NCI-H460 (cell line): ENCODE measurements around the gene CD68. TPM values are rescaled to one million over a fixed set of nuclear protein-coding genes. Genes with fewer than 3 reads are reported as not detected.
"Not testable (repeated sequence)": the region's sequence is repeated elsewhere in the genome, so short reads cannot be mapped to it uniquely, and the experiment has no call there.

Source experiments
- DNase-seq: peaks from one replicate; pipeline ENCODE4 v3.0.0-alpha.2; 2016; ENCODE audit warnings: low read depth; ENCODE audit errors: extremely low read depth
- total RNA-seq: library from RNA; depleted of rRNA; stranded (reverse); fragments of >200 nt; shearing (Covaris generic); gene quantifications from 2 replicates; pipeline ENCODE4 v1.2.3, GENCODE V29; 2014

The CD68 gene
- total RNA-seq, 1 experiment from 2014 or later = 24.5 TPM

DNA sequence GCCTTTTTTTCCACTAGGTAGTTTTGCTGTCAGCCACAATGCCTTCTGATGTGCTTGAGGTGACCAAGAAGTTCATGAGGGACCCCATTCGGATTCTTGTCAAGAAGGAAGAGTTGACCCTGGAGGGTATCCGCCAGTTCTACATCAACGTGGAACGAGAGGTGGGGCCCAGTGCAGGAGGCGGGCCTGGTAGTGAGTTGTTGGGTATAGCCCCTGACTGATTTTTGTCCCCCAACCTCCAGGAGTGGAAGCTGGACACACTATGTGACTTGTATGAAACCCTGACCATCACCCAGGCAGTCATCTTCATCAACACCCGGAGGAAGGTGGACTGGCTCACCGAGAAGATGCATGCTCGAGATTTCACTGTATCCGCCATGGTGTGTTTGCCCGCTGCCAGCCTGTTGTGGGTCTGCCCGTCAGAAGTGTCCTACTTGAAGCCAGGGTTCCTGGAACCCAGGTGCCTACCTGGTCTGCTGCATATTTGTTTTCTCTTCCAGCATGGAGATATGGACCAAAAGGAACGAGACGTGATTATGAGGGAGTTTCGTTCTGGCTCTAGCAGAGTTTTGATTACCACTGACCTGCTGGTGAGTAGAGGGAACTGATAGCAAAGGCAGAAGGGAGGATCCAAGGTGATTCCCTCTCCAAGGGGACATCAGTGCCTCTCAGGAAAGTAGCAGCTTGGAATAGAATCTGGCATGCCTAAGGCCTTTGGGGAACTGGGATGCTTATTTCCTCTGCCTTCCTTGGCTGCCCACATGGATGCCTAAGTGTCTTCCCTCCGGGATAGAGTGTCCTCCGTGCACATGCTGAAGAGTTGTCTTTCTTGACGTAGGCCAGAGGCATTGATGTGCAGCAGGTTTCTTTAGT lies 1.9 kb upstream of the CD68 start:
- no peak for DNase-seq

DNA sequence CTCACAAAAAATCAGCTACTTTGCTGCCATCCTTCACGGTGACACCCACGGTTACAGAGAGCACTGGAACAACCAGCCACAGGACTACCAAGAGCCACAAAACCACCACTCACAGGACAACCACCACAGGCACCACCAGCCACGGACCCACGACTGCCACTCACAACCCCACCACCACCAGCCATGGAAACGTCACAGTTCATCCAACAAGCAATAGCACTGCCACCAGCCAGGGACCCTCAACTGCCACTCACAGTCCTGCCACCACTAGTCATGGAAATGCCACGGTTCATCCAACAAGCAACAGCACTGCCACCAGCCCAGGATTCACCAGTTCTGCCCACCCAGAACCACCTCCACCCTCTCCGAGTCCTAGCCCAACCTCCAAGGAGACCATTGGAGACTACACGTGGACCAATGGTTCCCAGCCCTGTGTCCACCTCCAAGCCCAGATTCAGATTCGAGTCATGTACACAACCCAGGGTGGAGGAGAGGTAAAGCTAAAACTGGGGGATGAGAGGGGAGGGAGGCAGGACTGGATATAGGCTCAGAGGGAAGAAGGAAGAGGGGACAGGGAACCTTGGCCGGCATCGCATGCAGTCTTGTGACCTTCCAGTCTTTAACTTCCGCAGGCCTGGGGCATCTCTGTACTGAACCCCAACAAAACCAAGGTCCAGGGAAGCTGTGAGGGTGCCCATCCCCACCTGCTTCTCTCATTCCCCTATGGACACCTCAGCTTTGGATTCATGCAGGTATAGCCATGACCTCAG lies 581 bp downstream of the CD68 start:
- no peak for DNase-seq

DNA sequence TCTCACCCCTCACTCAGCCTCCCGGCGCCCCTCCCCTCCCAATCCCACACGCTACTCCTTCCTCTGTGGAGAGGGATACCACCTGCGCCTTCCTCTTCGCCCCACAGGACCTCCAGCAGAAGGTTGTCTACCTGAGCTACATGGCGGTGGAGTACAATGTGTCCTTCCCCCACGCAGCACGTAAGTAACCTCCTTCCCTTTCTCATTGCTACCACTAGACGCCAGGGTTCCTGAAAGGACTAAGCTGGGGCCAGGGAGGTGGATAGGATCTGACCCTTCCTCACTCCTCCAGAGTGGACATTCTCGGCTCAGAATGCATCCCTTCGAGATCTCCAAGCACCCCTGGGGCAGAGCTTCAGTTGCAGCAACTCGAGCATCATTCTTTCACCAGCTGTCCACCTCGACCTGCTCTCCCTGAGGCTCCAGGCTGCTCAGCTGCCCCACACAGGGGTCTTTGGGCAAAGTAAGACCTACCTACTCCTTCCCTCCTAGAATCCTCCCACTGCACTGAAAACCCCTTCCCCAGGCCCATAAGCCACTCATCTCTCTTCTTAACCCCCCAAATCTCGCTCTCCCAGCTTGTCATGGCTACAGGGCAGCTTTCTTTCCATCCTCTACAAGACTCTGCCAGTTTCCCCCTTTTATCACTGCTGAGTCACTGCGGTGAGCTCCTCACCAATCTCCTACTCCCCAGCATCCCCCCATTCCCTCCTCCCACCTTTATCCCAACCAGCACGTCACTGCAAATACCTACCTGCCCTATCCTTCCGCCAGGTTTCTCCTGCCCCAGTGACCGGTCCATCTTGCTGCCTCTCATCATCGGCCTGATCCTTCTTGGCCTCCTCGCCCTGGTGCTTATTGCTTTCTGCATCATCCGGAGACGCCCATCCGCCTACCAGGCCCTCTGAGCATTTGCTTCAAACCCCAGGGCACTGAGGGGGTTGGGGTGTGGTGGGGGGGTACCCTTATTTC lies 1.5 kb downstream of the CD68 start:
- DNase-seq = no peak

DNA sequence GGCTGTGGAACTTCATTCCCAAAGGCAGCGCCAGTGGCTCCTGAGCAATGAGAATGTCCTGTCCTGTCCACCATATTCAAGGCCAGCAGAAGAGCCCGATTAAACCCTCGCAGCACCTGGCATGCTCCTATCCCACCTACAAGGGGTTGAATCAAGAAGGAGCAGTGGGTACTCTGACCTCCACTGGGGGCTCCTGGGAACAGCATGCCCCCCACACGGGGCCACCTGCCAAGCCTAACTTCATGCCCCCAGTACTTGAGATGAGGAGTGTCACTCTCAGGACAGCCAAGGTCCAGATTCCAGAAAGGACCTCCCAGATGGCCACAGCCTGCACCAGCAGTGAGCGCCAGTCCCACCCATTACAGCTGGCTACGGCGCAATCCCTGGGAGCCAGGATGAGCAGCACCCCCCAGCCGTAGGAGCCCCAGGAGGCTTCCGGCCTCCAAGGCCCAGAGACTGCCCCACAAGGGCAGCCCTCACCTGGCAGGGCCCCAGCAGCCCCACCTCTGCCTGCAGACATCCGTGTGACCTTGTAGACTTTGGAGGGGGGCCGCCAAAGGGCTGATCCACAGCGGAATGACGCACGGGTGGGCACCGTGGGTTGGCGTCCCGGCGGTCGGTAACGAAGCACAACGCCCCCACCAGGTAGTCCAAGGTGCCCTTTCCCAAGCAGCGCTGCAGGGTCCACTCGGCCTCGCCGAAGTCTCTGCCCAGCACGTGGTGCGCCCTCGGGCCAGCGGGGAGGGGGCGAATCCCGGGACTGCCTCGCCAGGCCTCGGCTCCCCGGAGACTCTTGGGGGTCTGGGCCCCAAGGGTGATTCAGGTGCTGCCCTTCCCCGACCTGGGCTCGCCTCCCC lies 3.2 kb downstream of the CD68 start:
- DNase-seq = no peak

- DNase-seq = peak; percentile 94
Measured at GRCh38 chr17:7583253-7584109, 4.0 kb downstream of the CD68 start, which contains the start of gene MPDU1. Gene MPDU1, plus strand, starts transcription at chr17:7583852. Its CDS starts 11 bp downstream, at chr17:7583863.

DNA sequence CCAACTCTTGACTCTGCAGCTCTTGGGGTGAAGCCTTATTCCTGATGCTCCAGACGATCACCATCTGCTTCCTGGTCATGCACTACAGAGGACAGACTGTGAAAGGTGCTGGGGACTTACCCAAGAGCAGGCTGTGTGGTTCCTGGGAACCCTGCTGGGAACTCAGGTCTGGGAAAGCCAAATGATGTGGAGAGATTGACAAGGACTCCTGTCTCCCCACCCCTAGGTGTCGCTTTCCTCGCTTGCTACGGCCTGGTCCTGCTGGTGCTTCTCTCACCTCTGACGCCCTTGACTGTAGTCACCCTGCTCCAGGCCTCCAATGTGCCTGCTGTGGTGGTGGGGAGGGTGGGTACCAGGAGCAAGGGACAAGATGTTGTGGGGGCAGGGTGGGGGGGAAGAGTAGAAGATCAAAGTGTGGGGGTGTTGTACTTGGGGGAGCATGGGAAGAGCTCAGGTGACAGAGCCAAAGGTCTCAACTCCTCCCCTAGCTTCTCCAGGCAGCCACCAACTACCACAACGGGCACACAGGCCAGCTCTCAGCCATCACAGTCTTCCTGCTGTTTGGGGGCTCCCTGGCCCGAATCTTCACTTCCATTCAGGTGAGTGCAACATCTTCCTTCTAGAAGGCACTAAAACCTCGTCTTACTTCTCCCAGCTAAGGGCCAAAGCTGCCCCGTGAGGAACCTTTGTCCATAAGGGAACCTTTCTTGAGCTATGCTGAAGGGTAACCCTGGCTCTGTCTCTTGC lies 7.4 kb downstream of the CD68 start:
- DNase-seq = peak; percentile 58

DNA sequence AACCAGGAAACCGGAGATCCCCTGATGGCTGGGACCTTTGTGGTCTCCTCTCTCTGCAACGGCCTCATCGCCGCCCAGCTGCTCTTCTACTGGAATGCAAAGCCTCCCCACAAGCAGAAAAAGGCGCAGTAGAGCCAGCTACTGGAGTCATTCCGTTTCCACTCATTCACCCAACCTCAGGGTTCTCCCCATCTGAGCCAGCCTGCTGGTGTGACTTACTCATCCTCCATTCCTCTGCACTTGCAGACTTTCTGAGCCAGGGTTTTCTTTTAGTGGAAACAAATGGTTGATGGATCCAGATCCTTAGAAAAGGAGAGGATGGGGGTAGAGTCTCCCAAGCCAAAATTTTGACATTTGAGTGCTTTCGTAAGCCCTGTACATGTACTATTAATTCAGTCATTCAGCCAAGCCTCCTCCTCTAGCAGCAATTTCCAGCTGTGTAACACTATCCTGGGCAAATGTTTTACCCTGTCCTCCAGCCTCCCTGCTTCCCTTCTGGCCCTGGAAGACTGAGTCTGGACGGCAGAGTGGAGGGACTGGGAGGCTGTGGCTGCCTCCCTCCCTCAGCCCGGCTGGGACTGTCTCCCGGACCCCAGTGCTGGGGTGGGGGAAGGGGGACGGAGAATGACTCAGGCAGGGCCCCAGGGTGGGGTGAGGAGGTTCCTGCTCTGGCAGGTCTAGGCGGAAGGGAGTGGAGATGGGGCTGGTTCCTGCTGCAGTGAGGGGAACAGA lies 8.1 kb downstream of the CD68 start:
- no peak for DNase-seq

DNA sequence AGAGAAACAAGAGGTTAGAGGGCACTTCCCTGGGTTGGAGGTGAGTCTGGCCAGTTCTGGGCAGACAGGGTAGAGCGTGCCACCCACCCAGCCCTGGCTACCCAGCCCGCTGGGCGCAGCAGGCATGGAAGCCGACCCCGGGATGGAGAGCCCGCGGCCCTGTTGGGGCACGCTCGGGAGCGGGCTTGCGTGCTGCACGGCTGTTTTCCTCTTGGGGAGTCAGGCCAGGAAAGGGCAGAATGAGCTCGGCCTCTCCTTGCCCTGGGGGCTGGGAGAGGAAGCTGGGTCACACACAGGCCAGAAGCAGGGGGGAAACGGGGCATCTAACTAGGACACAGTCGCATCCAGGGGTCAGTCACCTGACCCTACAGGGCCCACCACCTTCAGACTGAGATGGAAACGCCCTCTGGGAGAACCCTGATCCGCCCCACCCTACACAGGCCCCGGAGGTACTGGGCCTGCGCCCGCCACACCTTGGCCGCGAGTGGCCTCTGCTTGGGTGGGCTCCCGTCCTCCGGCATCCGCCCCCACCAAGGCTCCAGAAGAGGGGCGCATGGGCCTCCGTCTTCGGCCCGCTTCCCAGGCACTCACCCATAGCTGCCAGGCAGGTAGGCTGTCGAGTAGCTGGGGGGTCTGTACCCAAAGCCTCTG lies 9.2 kb downstream of the CD68 start:
- DNase-seq = no peak

GRCh38 chr17:7589204-7589868 lies 9.9 kb downstream of the CD68 start:
- peak; percentile 81 for DNase-seq

- no peak for DNase-seq
Measured at GRCh38 chr17:7589891-7590691, 10.7 kb downstream of the CD68 start, which contains the start of gene SOX15. Gene SOX15, minus strand, starts transcription at chr17:7590094. Its CDS starts 418 bp downstream, at chr17:7589676.

GRCh38 chr17:7590743-7591142 lies 11.3 kb downstream of the CD68 start:
- DNase-seq = no peak

- no peak for DNase-seq
Measured at GRCh38 chr17:7591596-7591995, 12.2 kb downstream of the CD68 start.

GRCh38 chr17:7592422-7593021 lies 13.1 kb downstream of the CD68 start:
- no peak for DNase-seq

GRCh38 chr17:7593296-7593695 lies 13.9 kb downstream of the CD68 start:
- DNase-seq = no peak

GRCh38 chr17:7597561-7597960 lies 18.1 kb downstream of the CD68 start:
- not testable (repeated sequence) for DNase-seq
